GM21825 (cell line): ENCODE data around the gene KLHL4.
"Not testable (repeated sequence)": the region's sequence is repeated elsewhere in the genome, so short reads cannot be mapped to it uniquely, and the experiment has no call there.

Experiments used
- ATAC-seq: cut with Tn5 transposase; IDR thresholded peaks from one replicate; pipeline ENCODE4 v1.9.1; 2021; ENCODE audit warnings: mild to moderate bottlenecking, moderate library complexity; ENCODE audit not compliant: unreplicated experiment

KLHL4 gene

DNA sequence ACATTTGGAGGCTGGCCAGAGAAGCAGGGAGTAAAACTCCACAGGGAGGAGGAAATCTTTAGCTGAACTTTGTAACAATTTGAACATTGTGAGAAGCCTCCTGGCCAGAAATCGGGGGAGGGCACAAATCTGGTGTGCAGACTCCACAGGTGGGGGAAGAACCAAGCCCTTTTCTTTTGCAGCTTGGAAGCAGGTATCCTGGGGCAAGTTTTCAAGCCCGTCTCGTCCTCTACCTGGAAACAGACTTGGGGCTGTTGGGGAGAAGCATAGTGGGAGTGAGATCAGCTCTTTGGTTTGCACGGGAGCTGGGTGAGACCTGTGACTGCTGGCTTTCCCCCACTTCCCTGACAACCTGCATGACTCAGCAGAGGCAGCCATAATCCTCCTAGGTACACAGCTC lies 123.8 kb downstream of the KLHL4 start:
- not testable (repeated sequence) for ATAC-seq

DNA sequence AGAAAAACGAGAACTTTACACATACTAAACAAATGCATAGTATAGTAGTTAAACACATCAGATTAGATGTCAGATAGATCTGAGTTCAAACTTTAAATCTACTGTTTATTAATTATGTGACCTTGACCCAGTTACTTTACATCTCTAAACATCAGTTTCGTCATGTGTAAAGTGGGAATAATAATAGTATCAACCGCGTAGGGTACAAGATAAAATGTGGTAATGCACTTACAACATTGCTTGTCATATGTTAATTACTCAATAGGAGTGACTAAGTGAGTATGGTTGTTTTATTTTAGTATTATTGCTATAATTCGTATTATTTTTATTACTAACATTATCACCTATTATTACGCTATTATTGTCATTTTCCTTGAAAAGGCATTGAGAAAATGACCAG lies 144.2 kb downstream of the KLHL4 start:
- no peak for ATAC-seq

DNA sequence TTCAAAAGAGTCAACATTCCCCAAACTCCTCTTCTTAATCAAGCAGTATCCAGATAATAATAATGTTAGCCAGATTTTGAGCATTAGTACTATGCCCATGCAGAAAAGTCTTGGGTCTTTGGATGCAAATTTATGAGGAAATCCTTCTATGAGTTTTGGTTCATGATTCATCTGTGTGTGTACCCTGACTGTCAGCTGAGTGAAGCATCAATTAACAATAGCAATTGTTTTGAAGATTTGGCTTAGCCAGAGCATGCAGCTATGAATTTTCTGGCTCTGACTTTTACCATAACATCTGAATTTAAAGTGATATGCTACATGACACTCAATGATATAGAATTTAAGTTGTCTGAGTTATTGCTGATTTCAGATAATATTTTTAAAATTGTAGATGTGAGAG lies 145.8 kb downstream of the KLHL4 start:
- ATAC-seq, result no peak

DNA sequence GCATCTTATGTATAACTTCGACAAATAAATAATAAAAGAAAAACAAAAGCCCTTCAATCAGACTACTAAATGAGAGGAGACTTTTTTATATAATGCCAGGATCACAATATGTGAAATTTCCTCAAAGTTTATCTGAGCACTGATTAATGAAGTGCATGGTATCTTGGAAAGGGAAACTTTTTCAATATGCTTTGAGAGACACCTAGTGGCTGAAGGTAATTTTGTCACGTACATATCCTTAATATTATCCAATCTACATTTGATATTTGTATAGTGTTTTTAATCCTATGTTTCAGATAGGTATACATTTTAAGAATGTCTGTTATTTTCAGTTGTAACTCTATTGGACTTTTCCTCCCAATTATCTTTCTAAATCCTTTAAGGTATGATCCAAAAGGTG lies 146.8 kb downstream of the KLHL4 start:
- no peak for ATAC-seq

DNA sequence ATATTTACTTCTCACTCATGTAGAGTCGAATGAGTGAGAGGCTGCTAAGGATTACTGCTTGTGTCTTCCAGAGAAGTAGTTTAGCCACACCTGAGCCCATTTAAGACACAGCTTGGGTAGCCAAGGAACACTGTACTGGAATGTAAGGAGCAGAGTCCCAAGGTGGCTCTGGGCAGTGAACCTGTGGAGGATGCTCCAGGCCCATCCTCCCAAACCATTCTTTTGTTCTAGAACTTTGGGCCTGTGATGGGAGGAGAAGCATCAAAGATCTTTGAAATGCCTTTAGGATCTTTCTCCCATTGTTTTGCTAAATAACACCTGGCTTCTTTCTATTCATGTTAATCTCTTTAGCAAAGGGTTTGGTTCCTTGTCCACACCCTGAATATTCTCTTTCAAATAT lies 162.2 kb downstream of the KLHL4 start:
- no peak for ATAC-seq

- ATAC-seq, result no peak
Measured at GRCh38 chrX:87687703-87688102, 170.1 kb downstream of the KLHL4 start.

DNA sequence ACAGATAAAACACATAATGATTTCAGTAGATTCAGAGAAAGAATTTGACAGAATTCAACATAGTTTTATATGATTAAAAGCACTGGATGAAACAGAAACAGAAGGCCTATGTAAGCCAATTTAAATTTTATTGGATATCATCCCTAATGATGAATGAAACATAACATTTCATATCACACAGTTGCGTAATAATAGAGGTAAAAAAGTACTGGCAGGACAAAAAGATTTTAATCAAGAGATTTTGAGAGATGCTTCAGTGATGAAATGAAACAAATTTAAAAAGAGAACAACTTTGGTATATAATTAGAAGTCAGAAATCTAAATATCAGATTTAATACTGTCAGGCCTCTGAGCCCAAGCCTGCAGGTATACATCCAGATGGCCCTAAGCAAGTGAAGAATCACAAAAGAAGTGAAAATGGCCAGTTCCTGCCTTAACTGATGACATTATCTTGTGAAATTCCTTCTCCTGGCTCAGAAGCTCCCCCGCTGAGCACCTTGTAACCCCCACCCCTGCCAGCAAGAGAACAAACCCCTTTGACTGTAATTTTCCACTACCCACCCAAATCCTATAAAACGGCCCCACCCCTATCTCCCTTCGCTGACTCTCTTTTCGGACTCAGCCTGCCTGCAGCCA lies 170.6 kb downstream of the KLHL4 start:
- not testable (repeated sequence) for ATAC-seq

GRCh38 chrX:87689218-87689617 lies 171.6 kb downstream of the KLHL4 start:
- not testable (repeated sequence) for ATAC-seq

DNA sequence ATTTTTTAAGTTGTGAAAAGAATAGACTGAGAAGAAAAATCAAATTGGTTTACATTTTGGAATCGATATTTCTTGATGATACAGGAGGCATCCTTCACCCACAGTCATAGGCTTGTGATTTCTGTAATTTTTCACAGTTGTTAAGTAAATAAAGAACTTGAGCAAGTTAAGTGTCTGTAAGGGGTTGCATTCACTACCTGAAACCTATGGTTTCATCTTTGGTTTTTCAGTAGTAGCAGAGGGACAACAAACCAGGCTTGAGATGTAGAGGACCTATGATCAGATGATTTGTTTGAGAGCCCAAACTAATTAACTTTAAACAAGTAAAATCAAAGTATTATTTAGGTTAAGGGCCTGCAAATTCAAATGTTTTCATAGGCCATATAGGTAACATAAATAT lies 175.6 kb downstream of the KLHL4 start:
- ATAC-seq, result no peak

DNA sequence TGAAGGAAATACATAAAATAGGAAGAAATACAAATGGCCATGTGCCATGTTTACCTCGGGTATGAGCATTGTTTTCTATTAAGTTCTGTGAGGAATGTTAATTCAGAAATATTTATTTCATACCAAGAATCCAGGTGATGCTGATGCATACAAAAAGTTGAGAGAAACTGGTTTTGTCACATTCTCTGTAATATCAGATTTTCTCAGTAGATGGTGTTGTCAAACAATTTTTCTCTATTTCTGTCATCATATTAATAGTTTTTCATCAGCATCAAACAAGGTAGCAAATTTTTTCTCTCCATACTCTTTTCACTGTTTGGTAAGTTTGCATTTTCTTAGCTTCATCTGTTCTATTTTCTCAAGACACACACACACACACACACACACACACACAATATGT lies 179.8 kb downstream of the KLHL4 start:
- no peak for ATAC-seq

DNA sequence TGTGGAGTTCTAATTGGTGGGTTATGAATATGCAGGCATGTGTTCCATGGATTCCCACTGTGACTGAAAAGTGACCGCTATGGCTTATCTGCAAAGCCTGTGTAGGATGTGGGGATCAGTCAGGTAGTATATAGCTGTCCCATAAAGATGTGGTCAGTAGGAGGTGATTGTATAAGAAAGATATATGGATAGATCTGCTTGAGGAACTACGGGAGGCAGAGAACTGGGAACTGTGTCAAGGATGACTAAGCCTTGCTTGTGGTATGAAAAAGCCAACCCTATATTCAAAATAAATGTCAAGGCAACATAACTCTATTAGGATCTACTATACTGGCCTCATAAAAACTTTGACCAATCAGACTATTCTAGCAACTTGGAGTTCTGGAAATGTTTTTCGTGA lies 185.2 kb downstream of the KLHL4 start:
- ATAC-seq, result no peak

- ATAC-seq, result not testable (repeated sequence)
Measured at GRCh38 chrX:87703469-87703868, 185.9 kb downstream of the KLHL4 start.

- ATAC-seq, result no peak
Measured at GRCh38 chrX:87706134-87706533, 188.5 kb downstream of the KLHL4 start.

GRCh38 chrX:87710580-87710979 lies 193.0 kb downstream of the KLHL4 start:
- ATAC-seq, result no peak
